Fibroblast of skin of right quadriceps (primary cell): Measurements from ENCODE around the gene EFCAB9.
A peak's percentile ranks its signal among the peaks of the same experiment; 100 is the strongest.

ENCODE experiments used
- DNase-seq: peaks from one replicate; pipeline ENCODE4 v3.0.0-alpha.2; 2013

The EFCAB9 gene

GRCh38 chr5:172166030-172166826 is 27.7 kb upstream of the EFCAB9 start:
- DNase-seq: peak; percentile 20

- DNase-seq: no peak
Measured at GRCh38 chr5:172167895-172168294, 26.1 kb upstream of the EFCAB9 start.

GRCh38 chr5:172168311-172168710 is 25.7 kb upstream of the EFCAB9 start:
- DNase-seq: no peak

GRCh38 chr5:172169216-172169615 is 24.8 kb upstream of the EFCAB9 start:
- DNase-seq: no peak

GRCh38 chr5:172170251-172170701 is 23.7 kb upstream of the EFCAB9 start:
- DNase-seq: no peak

GRCh38 chr5:172171118-172171517 is 22.9 kb upstream of the EFCAB9 start:
- no peak for DNase-seq

GRCh38 chr5:172172912-172173563 is 20.9 kb upstream of the EFCAB9 start:
- no peak for DNase-seq

GRCh38 chr5:172173564-172174153 is 20.3 kb upstream of the EFCAB9 start:
- DNase-seq: peak; percentile 71

- no peak for DNase-seq
Measured at GRCh38 chr5:172175263-172175719, 18.7 kb upstream of the EFCAB9 start.

- no peak for DNase-seq
Measured at GRCh38 chr5:172177176-172177575, 16.8 kb upstream of the EFCAB9 start.

- no peak for DNase-seq
Measured at GRCh38 chr5:172178301-172178987, 15.5 kb upstream of the EFCAB9 start.

GRCh38 chr5:172178991-172179989 is 14.7 kb upstream of the EFCAB9 start:
- DNase-seq: peak; percentile 35

- DNase-seq: no peak
Measured at GRCh38 chr5:172180936-172181335, 13.0 kb upstream of the EFCAB9 start.

GRCh38 chr5:172182291-172182690 is 11.7 kb upstream of the EFCAB9 start:
- DNase-seq: no peak

GRCh38 chr5:172183881-172184280 is 10.1 kb upstream of the EFCAB9 start:
- no peak for DNase-seq

- DNase-seq: no peak
Measured at GRCh38 chr5:172185096-172185461, 8.9 kb upstream of the EFCAB9 start.

- DNase-seq: no peak
Measured at GRCh38 chr5:172186114-172186695, 7.8 kb upstream of the EFCAB9 start.

GRCh38 chr5:172187118-172188032 is 6.6 kb upstream of the EFCAB9 start:
- peak; percentile 74 for DNase-seq

GRCh38 chr5:172188033-172188892 is 5.7 kb upstream of the EFCAB9 start, which contains the start of gene STK10:
STK10 (minus strand) TSS chr5:172188224; CDS start chr5:172188042, 182 bp downstream.
- peak; percentile 93 for DNase-seq
